OCI-LY3 (cell line): ENCODE data around the gene MGAT4C.

Source experiments
- H2AFZ ChIP-seq: fragments of 200-600, 300-600 bp; shearing (Covaris generic); 2 replicates; pipeline ENCODE4 v1.6.0; 2014; ENCODE audit warnings: antibody characterized with exemption, low read depth, low read length
- H3K27ac ChIP-seq: fragments of 200-600, 300-600 bp; sonication (generic); 2 replicates; pipeline ENCODE4 v1.5.1; 2014; ENCODE audit warnings: mild to moderate bottlenecking, low read length, moderate library complexity, mixed read lengths
- H3K27me3 ChIP-seq: fragments of 200-600, 300-600 bp; sonication (generic); 2 replicates; pipeline ENCODE4 v1.6.1; 2014; ENCODE audit warnings: low read depth, low read length, mixed read lengths
- H3K36me3 ChIP-seq: fragments of 200-600, 300-600 bp; sonication (generic); replicated peaks from 2 replicates; pipeline ENCODE3; 2014; ENCODE audit warnings: low read depth, low read length, mixed read lengths
- H3K4me1 ChIP-seq: fragments of 300-600, 200-600 bp; sonication (generic); 2 replicates; pipeline ENCODE4 v1.6.1; 2014; ENCODE audit warnings: low read length, mixed read lengths
- H3K4me2 ChIP-seq: fragments of 200-600, 300-600 bp; sonication (generic); 2 replicates; pipeline ENCODE4 v1.6.1; 2014; ENCODE audit warnings: low read length, mixed read lengths
- H3K4me3 ChIP-seq: fragments of 300-600, 200-600 bp; sonication (generic); 2 replicates; pipeline ENCODE4 v1.5.1; 2014; ENCODE audit warnings: antibody characterized with exemption, mild to moderate bottlenecking, low read length, moderate library complexity
- H3K79me2 ChIP-seq: fragments of 300-600, 200-600 bp; shearing (Covaris generic); 2 replicates; pipeline ENCODE4 v1.6.1; 2014; ENCODE audit warnings: mild to moderate bottlenecking, low read length, mixed read lengths
- H3K9ac ChIP-seq: fragments of 300-600, 200-600 bp; shearing (Covaris generic); 2 replicates; pipeline ENCODE4 v1.6.0; 2014; ENCODE audit warnings: mild to moderate bottlenecking, low read length, moderate library complexity
- H3K9me3 ChIP-seq: fragments of 200-600, 300-600 bp; shearing (Covaris generic); 2 replicates; pipeline ENCODE4 v1.6.1; 2014; ENCODE audit warnings: low read length, mixed read lengths; ENCODE audit not compliant: insufficient read depth
- H4K20me1 ChIP-seq: fragments of 200-600, 300-600 bp; sonication (generic); 2 replicates; pipeline ENCODE4 v1.6.1; 2016; ENCODE audit warnings: low read length, mixed read lengths; ENCODE audit not compliant: insufficient read depth
- EZH2phosphoT487 ChIP-seq: fragments of 200-600 bp; shearing (Covaris generic); IDR thresholded peaks from 2 replicates; pipeline ENCODE4 v1.6.1; 2018; ENCODE audit warnings: antibody characterized with exemption, mixed run types, low read depth
- TF ChIP-seq, protein P1 (sequence below): fragments of 200-600, 300-600 bp; sonication (generic); IDR thresholded peaks from 2 replicates; pipeline ENCODE4 v1.5.1; 2014; ENCODE audit warnings: antibody characterized with exemption, low read length, low read depth

MGAT4C gene

DNA sequence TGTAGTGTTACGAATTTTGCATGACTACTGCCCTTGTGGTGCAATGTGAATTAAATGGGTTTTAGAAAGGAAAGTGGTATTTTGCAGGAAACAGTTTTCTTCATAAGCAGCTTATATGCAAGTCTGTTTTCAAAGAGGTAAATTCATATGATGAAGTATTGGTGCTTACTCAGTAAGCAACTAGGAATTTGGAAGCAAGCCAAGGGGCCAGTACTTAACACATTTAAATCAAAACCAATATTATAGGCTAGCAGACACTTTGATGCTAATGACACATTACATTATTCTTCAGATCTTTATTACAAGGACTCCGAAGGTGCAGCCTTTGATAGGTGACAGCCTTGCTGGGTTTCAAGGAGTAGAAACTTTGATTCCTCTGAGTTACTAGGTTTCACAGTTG, 23.1 kb downstream of the MGAT4C start:
- H3K79me2 ChIP-seq, result no peaks in the 10 kb centered on the region
- no peaks in the 10 kb centered on the region for H3K36me3 ChIP-seq
- H3K4me1 ChIP-seq, result no peaks in the 10 kb centered on the region
- no peaks in the 10 kb centered on the region for H3K27me3 ChIP-seq
- H3K4me3 ChIP-seq, result no peak overlapping the region
- H3K9me3 ChIP-seq, result no peaks in the 10 kb centered on the region
- H3K27ac ChIP-seq, result no peak overlapping the region
- no peak overlapping the region for H3K4me2 ChIP-seq
- H2AFZ ChIP-seq, result no peak overlapping the region
- no peaks in the 10 kb centered on the region for H4K20me1 ChIP-seq
- no peak overlapping the region for H3K9ac ChIP-seq
- TF ChIP-seq, protein P1, sequence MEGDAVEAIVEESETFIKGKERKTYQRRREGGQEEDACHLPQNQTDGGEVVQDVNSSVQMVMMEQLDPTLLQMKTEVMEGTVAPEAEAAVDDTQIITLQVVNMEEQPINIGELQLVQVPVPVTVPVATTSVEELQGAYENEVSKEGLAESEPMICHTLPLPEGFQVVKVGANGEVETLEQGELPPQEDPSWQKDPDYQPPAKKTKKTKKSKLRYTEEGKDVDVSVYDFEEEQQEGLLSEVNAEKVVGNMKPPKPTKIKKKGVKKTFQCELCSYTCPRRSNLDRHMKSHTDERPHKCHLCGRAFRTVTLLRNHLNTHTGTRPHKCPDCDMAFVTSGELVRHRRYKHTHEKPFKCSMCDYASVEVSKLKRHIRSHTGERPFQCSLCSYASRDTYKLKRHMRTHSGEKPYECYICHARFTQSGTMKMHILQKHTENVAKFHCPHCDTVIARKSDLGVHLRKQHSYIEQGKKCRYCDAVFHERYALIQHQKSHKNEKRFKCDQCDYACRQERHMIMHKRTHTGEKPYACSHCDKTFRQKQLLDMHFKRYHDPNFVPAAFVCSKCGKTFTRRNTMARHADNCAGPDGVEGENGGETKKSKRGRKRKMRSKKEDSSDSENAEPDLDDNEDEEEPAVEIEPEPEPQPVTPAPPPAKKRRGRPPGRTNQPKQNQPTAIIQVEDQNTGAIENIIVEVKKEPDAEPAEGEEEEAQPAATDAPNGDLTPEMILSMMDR, result no peak
- TF ChIP-seq EZH2phosphoT487, result no peak

DNA sequence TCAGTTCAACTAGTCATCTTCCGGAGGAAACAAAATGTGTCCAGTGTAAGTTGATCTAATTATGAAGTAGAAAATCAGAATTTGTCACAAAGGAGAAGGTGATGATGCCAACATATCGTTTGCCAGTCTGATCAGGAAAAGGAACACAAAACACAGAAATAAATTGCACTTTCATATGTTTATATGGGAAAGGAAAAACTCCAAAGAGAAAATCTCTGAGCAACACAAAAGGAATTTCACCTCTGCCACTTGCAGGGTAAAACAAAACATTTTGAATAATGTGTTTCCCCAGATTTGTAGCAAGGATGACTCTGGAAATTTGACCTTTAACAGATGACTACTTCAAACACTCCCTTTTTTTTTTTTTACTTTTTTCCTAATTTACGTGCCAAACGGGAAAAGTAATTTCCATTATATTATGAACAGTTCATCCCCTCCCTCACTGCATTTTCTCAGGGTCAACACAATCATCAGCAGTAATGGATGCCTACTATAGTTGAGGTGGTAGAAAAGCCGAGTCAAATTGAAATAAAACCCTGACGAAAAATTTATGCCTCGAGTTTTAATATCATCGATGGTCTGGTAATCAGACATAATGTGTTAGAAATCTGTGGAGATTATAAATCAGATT, 25.6 kb downstream of the MGAT4C start:
- TF ChIP-seq, protein P1, result no peak
- TF ChIP-seq EZH2phosphoT487, result no peak
- H3K4me3 ChIP-seq, result no peak overlapping the region
- H3K27me3 ChIP-seq, result no peaks in the 10 kb centered on the region
- H3K9ac ChIP-seq, result no peak overlapping the region
- no peaks in the 10 kb centered on the region for H4K20me1 ChIP-seq
- H3K4me2 ChIP-seq, result no peak overlapping the region
- H3K27ac ChIP-seq, result no peak overlapping the region
- no peaks in the 10 kb centered on the region for H3K79me2 ChIP-seq
- H3K4me1 ChIP-seq, result no peaks in the 10 kb centered on the region
- no peak overlapping the region for H2AFZ ChIP-seq
- no peaks in the 10 kb centered on the region for H3K9me3 ChIP-seq
- H3K36me3 ChIP-seq, result no peaks in the 10 kb centered on the region

GRCh38 chr12:86229772-86230171, 26.4 kb downstream of the MGAT4C start:
- Histone ChIP-seq H2AFZ (no peak overlapping the region), H3K27ac (no peak overlapping the region), H3K79me2 (no peaks in the 10 kb centered on the region), H3K4me1 (no peaks in the 10 kb centered on the region), H3K36me3 (no peaks in the 10 kb centered on the region), H3K4me2 (no peak overlapping the region), H4K20me1 (no peaks in the 10 kb centered on the region), H3K27me3 (no peaks in the 10 kb centered on the region), H3K9ac (no peak overlapping the region), H3K4me3 (no peak overlapping the region), H3K9me3 (no peaks in the 10 kb centered on the region)
- TF ChIP-seq, protein P1, result no peak
- no peak for TF ChIP-seq EZH2phosphoT487

DNA sequence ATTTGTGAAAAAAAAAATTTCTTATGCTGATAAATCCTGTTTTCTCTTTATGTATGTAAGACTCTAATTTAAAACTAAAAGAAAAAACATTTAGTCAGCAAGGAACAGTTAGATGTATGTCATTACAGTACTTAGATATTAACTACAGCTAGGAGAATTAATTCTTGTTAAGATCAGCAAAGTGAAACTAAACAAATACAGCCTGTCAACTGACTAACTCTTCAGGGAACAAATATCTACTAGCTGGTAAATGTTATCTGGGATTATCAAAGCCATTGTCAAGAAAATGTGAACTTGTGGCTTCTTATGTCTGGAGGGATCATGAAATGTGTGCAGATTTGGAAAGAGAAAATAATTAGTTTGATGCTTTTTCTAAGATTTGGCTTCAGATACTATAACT, 27.5 kb downstream of the MGAT4C start:
- H3K79me2 ChIP-seq, result no peaks in the 10 kb centered on the region
- H3K9me3 ChIP-seq, result no peaks in the 10 kb centered on the region
- TF ChIP-seq, protein P1, result no peak
- no peak for TF ChIP-seq EZH2phosphoT487
- no peak overlapping the region for H3K4me3 ChIP-seq
- H4K20me1 ChIP-seq, result no peaks in the 10 kb centered on the region
- H2AFZ ChIP-seq, result no peak overlapping the region
- H3K4me1 ChIP-seq, result no peaks in the 10 kb centered on the region
- no peak overlapping the region for H3K4me2 ChIP-seq
- no peaks in the 10 kb centered on the region for H3K36me3 ChIP-seq
- no peak overlapping the region for H3K9ac ChIP-seq
- H3K27me3 ChIP-seq, result no peaks in the 10 kb centered on the region
- H3K27ac ChIP-seq, result no peak overlapping the region
